Tibial nerve (tissue), 4 donors: Measurements from ENCODE around the gene TUBB4B.

Experiments used
- EP300 ChIP-seq, 2 donors: sonication (generic); formaldehyde crosslinking; IDR thresholded peaks; one replicate each; pipeline ENCODE4 v1.6.1; 2017; ENCODE audit warnings: antibody characterized with exemption in 2 of 2, mild to moderate bottlenecking in 1 of 2
- POLR2A ChIP-seq, 2 donors: fragments of 450-650 bp; IDR thresholded peaks; one replicate each; pipeline ENCODE4 v1.6.1; 2017; ENCODE audit warnings: antibody characterized with exemption in 2 of 2, mild to moderate bottlenecking in 2 of 2, moderate library complexity in 2 of 2
- TF ChIP-seq, protein P1 (sequence below), 5 experiments: fragments of 200-600 bp in 3 of 5; fragments of 450-650 bp in 2 of 5; sonication (generic) in 3 of 5; IDR thresholded peaks; one replicate each; pipeline ENCODE4 v1.5.1; 2016 to 2019; ENCODE audit warnings: antibody characterized with exemption in 5 of 5, mild to moderate bottlenecking in 3 of 5, moderate library complexity in 2 of 5

DNA sequence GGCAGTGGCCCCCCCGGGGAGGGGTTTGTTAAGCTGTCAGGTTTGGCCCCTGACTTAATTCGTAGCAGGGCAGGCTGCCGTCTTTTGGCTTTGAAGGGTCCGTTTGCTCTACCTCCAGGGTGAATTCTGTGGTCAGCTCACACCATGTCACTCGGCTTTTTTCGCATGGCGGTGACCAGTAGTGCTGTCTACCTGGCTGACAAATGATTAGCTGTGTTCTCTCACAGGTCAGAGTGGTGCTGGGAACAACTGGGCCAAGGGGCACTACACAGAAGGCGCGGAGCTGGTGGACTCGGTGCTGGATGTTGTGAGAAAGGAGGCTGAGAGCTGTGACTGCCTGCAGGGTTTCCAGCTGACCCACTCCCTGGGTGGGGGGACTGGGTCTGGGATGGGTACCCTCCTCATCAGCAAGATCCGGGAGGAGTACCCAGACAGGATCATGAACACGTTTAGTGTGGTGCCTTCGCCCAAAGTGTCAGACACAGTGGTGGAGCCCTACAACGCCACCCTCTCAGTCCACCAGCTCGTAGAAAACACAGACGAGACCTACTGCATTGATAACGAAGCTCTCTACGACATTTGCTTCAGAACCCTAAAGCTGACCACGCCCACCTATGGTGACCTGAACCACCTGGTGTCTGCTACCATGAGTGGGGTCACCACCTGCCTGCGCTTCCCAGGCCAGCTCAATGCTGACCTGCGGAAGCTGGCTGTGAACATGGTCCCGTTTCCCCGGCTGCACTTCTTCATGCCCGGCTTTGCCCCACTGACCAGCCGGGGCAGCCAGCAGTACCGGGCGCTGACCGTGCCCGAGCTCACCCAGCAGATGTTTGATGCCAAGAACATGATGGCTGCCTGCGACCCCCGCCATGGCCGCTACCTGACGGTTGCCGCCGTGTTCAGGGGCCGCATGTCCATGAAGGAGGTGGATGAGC, 1.4 kb downstream of the TUBB4B start:
- TF ChIP-seq, protein P1, sequence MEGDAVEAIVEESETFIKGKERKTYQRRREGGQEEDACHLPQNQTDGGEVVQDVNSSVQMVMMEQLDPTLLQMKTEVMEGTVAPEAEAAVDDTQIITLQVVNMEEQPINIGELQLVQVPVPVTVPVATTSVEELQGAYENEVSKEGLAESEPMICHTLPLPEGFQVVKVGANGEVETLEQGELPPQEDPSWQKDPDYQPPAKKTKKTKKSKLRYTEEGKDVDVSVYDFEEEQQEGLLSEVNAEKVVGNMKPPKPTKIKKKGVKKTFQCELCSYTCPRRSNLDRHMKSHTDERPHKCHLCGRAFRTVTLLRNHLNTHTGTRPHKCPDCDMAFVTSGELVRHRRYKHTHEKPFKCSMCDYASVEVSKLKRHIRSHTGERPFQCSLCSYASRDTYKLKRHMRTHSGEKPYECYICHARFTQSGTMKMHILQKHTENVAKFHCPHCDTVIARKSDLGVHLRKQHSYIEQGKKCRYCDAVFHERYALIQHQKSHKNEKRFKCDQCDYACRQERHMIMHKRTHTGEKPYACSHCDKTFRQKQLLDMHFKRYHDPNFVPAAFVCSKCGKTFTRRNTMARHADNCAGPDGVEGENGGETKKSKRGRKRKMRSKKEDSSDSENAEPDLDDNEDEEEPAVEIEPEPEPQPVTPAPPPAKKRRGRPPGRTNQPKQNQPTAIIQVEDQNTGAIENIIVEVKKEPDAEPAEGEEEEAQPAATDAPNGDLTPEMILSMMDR (IDR thresholded peaks at IDR 0.05): no peak
- no peak for TF ChIP-seq POLR2A (IDR thresholded peaks at IDR 0.05)
- no peak for TF ChIP-seq EP300 (IDR thresholded peaks at IDR 0.05)
